Skeletal muscle satellite cell (primary cell): Measurements from ENCODE around the gene PCSK6.

ENCODE experiments used
- H3K27me3 ChIP-seq: 2 replicates; pipeline ENCODE4 v1.7.0; 2013; ENCODE audit warnings: low read length; ENCODE audit not compliant: control insufficient read depth, insufficient read depth
- H3K36me3 ChIP-seq: 2 replicates; pipeline ENCODE4 v1.7.0; 2013; ENCODE audit warnings: mild to moderate bottlenecking, control low read depth, low read length; ENCODE audit not compliant: insufficient read depth
- H3K4me1 ChIP-seq: 2 replicates; pipeline ENCODE4 v1.7.0; 2013; ENCODE audit warnings: low read length; ENCODE audit not compliant: control insufficient read depth, insufficient read depth
- H3K4me2 ChIP-seq: 2 replicates; pipeline ENCODE4 v1.7.0; 2013; ENCODE audit warnings: mild to moderate bottlenecking, low read length
- H3K4me3 ChIP-seq: 2 replicates; pipeline ENCODE4 v1.7.0; 2013; ENCODE audit warnings: low read length
- H3K9ac ChIP-seq: 2 replicates; pipeline ENCODE4 v1.7.0; 2013; ENCODE audit warnings: mild to moderate bottlenecking, low read depth, low read length, moderate library complexity
- H3K9me3 ChIP-seq: replicated peaks from 2 replicates; pipeline ENCODE4 v1.7.0; 2013; ENCODE audit warnings: mild to moderate bottlenecking, control low read depth, low read length

PCSK6 gene

GRCh38 chr15:101394056-101394630 is 95.4 kb downstream of the PCSK6 start:
- no peak overlapping the region for H3K9ac ChIP-seq
- no peaks in the 10 kb centered on the region for H3K4me1 ChIP-seq
- H3K9me3 ChIP-seq = no peaks in the 10 kb centered on the region
- no peak overlapping the region for H3K4me3 ChIP-seq
- no peaks in the 10 kb centered on the region for H3K36me3 ChIP-seq
- no peak overlapping the region for H3K4me2 ChIP-seq
- peaks cover 30% of the 10 kb centered on the region for H3K27me3 ChIP-seq

GRCh38 chr15:101393172-101393571 is 96.3 kb downstream of the PCSK6 start:
- H3K27me3 ChIP-seq = peaks cover 30% of the 10 kb centered on the region
- H3K4me3 ChIP-seq = no peak overlapping the region
- no peaks in the 10 kb centered on the region for H3K9me3 ChIP-seq
- no peak overlapping the region for H3K9ac ChIP-seq
- H3K4me2 ChIP-seq = no peak overlapping the region
- H3K36me3 ChIP-seq = no peaks in the 10 kb centered on the region
- no peaks in the 10 kb centered on the region for H3K4me1 ChIP-seq

GRCh38 chr15:101391981-101392640 is 97.4 kb downstream of the PCSK6 start:
- no peaks in the 10 kb centered on the region for H3K9me3 ChIP-seq
- no peak overlapping the region for H3K4me2 ChIP-seq
- no peaks in the 10 kb centered on the region for H3K36me3 ChIP-seq
- peaks cover 30% of the 10 kb centered on the region for H3K27me3 ChIP-seq
- no peak overlapping the region for H3K4me3 ChIP-seq
- no peaks in the 10 kb centered on the region for H3K4me1 ChIP-seq
- H3K9ac ChIP-seq = no peak overlapping the region

GRCh38 chr15:101391431-101391830 is 98.1 kb downstream of the PCSK6 start:
- Histone ChIP-seq H3K4me3 (no peak overlapping the region), H3K9me3 (no peaks in the 10 kb centered on the region), H3K4me2 (no peak overlapping the region), H3K27me3 (peaks cover 30% of the 10 kb centered on the region), H3K4me1 (no peaks in the 10 kb centered on the region), H3K9ac (no peak overlapping the region), H3K36me3 (no peaks in the 10 kb centered on the region)

- no peak overlapping the region for H3K4me2 ChIP-seq
- H3K27me3 ChIP-seq = peaks cover 22% of the 10 kb centered on the region
- H3K4me3 ChIP-seq = no peak overlapping the region
- no peaks in the 10 kb centered on the region for H3K36me3 ChIP-seq
- H3K4me1 ChIP-seq = no peaks in the 10 kb centered on the region
- H3K9ac ChIP-seq = no peak overlapping the region
- H3K9me3 ChIP-seq = no peaks in the 10 kb centered on the region
Measured at GRCh38 chr15:101390462-101390861, 99.0 kb downstream of the PCSK6 start.

- no peak overlapping the region for H3K9ac ChIP-seq
- no peak overlapping the region for H3K4me3 ChIP-seq
- no peaks in the 10 kb centered on the region for H3K36me3 ChIP-seq
- H3K4me2 ChIP-seq = no peak overlapping the region
- no peaks in the 10 kb centered on the region for H3K9me3 ChIP-seq
- H3K27me3 ChIP-seq = peaks cover 18% of the 10 kb centered on the region
- H3K4me1 ChIP-seq = no peaks in the 10 kb centered on the region
Measured at GRCh38 chr15:101390060-101390459, 99.4 kb downstream of the PCSK6 start.

GRCh38 chr15:101389362-101389761 is 100.1 kb downstream of the PCSK6 start:
- Histone ChIP-seq H3K4me1 (no peaks in the 10 kb centered on the region), H3K4me3 (no peak overlapping the region), H3K9ac (no peak overlapping the region), H3K36me3 (no peaks in the 10 kb centered on the region), H3K9me3 (no peaks in the 10 kb centered on the region), H3K4me2 (no peak overlapping the region), H3K27me3 (peaks cover 13% of the 10 kb centered on the region)

- H3K4me2 ChIP-seq = no peak overlapping the region
Measured at GRCh38 chr15:101388046-101388445, 101.5 kb downstream of the PCSK6 start.

GRCh38 chr15:101387574-101387973 is 101.9 kb downstream of the PCSK6 start:
- peaks cover 11% of the 10 kb centered on the region for H3K27me3 ChIP-seq
- H3K4me3 ChIP-seq = no peak overlapping the region
- no peaks in the 10 kb centered on the region for H3K9me3 ChIP-seq
- no peak overlapping the region for H3K9ac ChIP-seq
- H3K36me3 ChIP-seq = no peaks in the 10 kb centered on the region
- H3K4me2 ChIP-seq = no peak overlapping the region
- no peaks in the 10 kb centered on the region for H3K4me1 ChIP-seq

More at GRCh38 chr15:101388046-101388445, 101.5 kb downstream of the PCSK6 start:
- no peaks in the 10 kb centered on the region for H3K36me3 ChIP-seq
- H3K4me3 ChIP-seq = no peak overlapping the region
- no peak overlapping the region for H3K9ac ChIP-seq
- H3K9me3 ChIP-seq = no peaks in the 10 kb centered on the region
- H3K27me3 ChIP-seq = peaks cover 11% of the 10 kb centered on the region
- H3K4me1 ChIP-seq = no peaks in the 10 kb centered on the region

GRCh38 chr15:101386967-101387366 is 102.5 kb downstream of the PCSK6 start:
- no peaks in the 10 kb centered on the region for H3K36me3 ChIP-seq
- H3K4me3 ChIP-seq = no peak overlapping the region
- no peak overlapping the region for H3K9ac ChIP-seq
- no peaks in the 10 kb centered on the region for H3K4me1 ChIP-seq
- no peaks in the 10 kb centered on the region for H3K9me3 ChIP-seq
- H3K4me2 ChIP-seq = no peak overlapping the region
- H3K27me3 ChIP-seq = peaks cover 12% of the 10 kb centered on the region

- no peak overlapping the region for H3K4me3 ChIP-seq
- no peaks in the 10 kb centered on the region for H3K9me3 ChIP-seq
- no peaks in the 10 kb centered on the region for H3K36me3 ChIP-seq
- no peak overlapping the region for H3K4me2 ChIP-seq
- H3K27me3 ChIP-seq = peaks cover 13% of the 10 kb centered on the region
- no peaks in the 10 kb centered on the region for H3K4me1 ChIP-seq
- H3K9ac ChIP-seq = no peak overlapping the region
Measured at GRCh38 chr15:101386006-101386405, 103.5 kb downstream of the PCSK6 start.

GRCh38 chr15:101384276-101384675 is 105.2 kb downstream of the PCSK6 start:
- H3K4me3 ChIP-seq = no peak overlapping the region
- no peaks in the 10 kb centered on the region for H3K9me3 ChIP-seq
- H3K4me1 ChIP-seq = no peaks in the 10 kb centered on the region
- no peak overlapping the region for H3K9ac ChIP-seq
- peaks cover 17% of the 10 kb centered on the region for H3K27me3 ChIP-seq
- H3K4me2 ChIP-seq = no peak overlapping the region
- no peaks in the 10 kb centered on the region for H3K36me3 ChIP-seq
